K562 (cell line): Measurements from ENCODE around the gene MDN1. TPM values are rescaled to one million over a fixed set of nuclear protein-coding genes. Genes with fewer than 3 reads are reported as not detected.

Experiments
- CHD2 ChIP-seq: IDR thresholded peaks from 2 replicates; pipeline ENCODE4 v1.6.1; 2011; ENCODE audit warnings: low read depth, low read length
- CREB1 ChIP-seq, 2 experiments: sonication (generic) in 1 of 2; formaldehyde crosslinking in 1 of 2; IDR thresholded peaks; 2 replicates each; pipeline versions ENCODE4 v1.6.1 to v1.8.0; 2012 to 2022; ENCODE audit warnings: inconsistent platforms in 1 of 2, mild to moderate bottlenecking in 1 of 2, missing genetic modification reagents in 1 of 2, moderate library complexity in 1 of 2
- CSDE1 ChIP-seq, 2 experiments: fragments of 450-650 bp; IDR thresholded peaks; 2 replicates each; pipeline ENCODE4 v1.6.1; 2016; ENCODE audit warnings: mild to moderate bottlenecking in 1 of 2
- DMBX1 ChIP-seq: fragments of 250-450 bp; sonication (Bioruptor Pico); IDR thresholded peaks from 2 replicates; pipeline ENCODE4 v1.8.0; 2022; ENCODE audit warnings: inconsistent platforms, mild to moderate bottlenecking, moderate library complexity, borderline replicate concordance
- DPF2 ChIP-seq: fragments of 450-650 bp; IDR thresholded peaks from 2 replicates; pipeline ENCODE4 v1.6.1; 2016
- E2F3 ChIP-seq: fragments of 250-450 bp; sonication (Bioruptor Pico); IDR thresholded peaks from 2 replicates; pipeline ENCODE4 v1.4.0; 2020; ENCODE audit warnings: mild to moderate bottlenecking
- ETV1 ChIP-seq: fragments of 450-650 bp; conservative IDR thresholded peaks from 2 replicates; pipeline ENCODE4 v1.6.1; 2016; ENCODE audit warnings: missing genetic modification characterization, control low read depth, low read depth, missing compliant biosample characterization
- FOXA1 ChIP-seq: fragments of 450-650 bp; IDR thresholded peaks from 2 replicates; pipeline ENCODE4 v1.6.1; 2016; ENCODE audit warnings: mild to moderate bottlenecking, borderline replicate concordance
- FOXM1 ChIP-seq, 2 experiments: fragments of 450-650 bp in 1 of 2; sonication (generic) in 1 of 2; formaldehyde crosslinking in 1 of 2; IDR thresholded peaks; 2 replicates each; pipeline versions ENCODE4 v1.6.1 to v1.9.0; 2017 to 2022; ENCODE audit warnings: low read depth in 2 of 2, mild to moderate bottlenecking in 2 of 2, missing genetic modification reagents in 1 of 2, moderate library complexity in 1 of 2
- HIVEP1 ChIP-seq: fragments of 250-450 bp; sonication (Bioruptor Pico); IDR thresholded peaks from 2 replicates; pipeline ENCODE4 v1.4.0; 2020; ENCODE audit warnings: mild to moderate bottlenecking
- JUND ChIP-seq, 2 experiments: IDR thresholded peaks; 2 replicates in 1 of 2; 3 replicates in 1 of 2; pipeline ENCODE4 v1.6.1; 2011; ENCODE audit warnings: borderline replicate concordance in 2 of 2, low read depth in 2 of 2, low read length in 2 of 2, improper control_type of control experiment in 1 of 2, missing biosample characterization in 1 of 2, missing genetic modification characterization in 1 of 2, missing genetic modification reagents in 1 of 2
- KAT7 ChIP-seq: sonication (generic); formaldehyde crosslinking; IDR thresholded peaks from 2 replicates; pipeline ENCODE4 v1.8.0; 2022; ENCODE audit warnings: missing genetic modification reagents, mild to moderate bottlenecking, borderline replicate concordance
- MIER1 ChIP-seq: fragments of 450-650 bp; IDR thresholded peaks from 2 replicates; pipeline ENCODE4 v1.6.1; 2016; ENCODE audit warnings: antibody characterized with exemption, mild to moderate bottlenecking, low read depth
- NR2F6 ChIP-seq: fragments of 450-650 bp; formaldehyde crosslinking; IDR thresholded peaks from 2 replicates; pipeline ENCODE4 v1.4.0; 2020; ENCODE audit warnings: mild to moderate bottlenecking
- POLR2H ChIP-seq: IDR thresholded peaks from 2 replicates; pipeline ENCODE4 v1.6.1; 2016; ENCODE audit warnings: missing genetic modification characterization, low read depth, mild to moderate bottlenecking, control low read depth, missing compliant biosample characterization, moderate library complexity
- PRDM10 ChIP-seq: fragments of 450-650 bp; IDR thresholded peaks from 2 replicates; pipeline ENCODE4 v1.6.1; 2018; ENCODE audit not compliant: partially characterized antibody
- SP2 ChIP-seq: IDR thresholded peaks from 2 replicates; pipeline ENCODE4 v1.6.1; 2011; ENCODE audit warnings: mild to moderate bottlenecking, low read depth, low read length, moderate library complexity; ENCODE audit not compliant: poor library complexity, severe bottlenecking; ENCODE audit errors: extremely low read depth
- TEAD4 ChIP-seq, 2 experiments: sonication (generic) in 1 of 2; formaldehyde crosslinking in 1 of 2; IDR thresholded peaks; 2 replicates each; pipeline versions ENCODE4 v1.6.1 to v1.8.0; 2012 to 2022; ENCODE audit warnings: borderline replicate concordance in 1 of 2, inconsistent platforms in 1 of 2, low read length in 1 of 2, mild to moderate bottlenecking in 1 of 2, missing genetic modification reagents in 1 of 2
- ZNF174 ChIP-seq: fragments of 250-450 bp; sonication (Bioruptor Pico); IDR thresholded peaks from 2 replicates; pipeline ENCODE4 v1.4.0; 2020; ENCODE audit warnings: mild to moderate bottlenecking
- ZNF263 ChIP-seq: sonication (generic); formaldehyde crosslinking; IDR thresholded peaks from 2 replicates; pipeline ENCODE4 v1.8.0; 2022; ENCODE audit warnings: mild to moderate bottlenecking, missing genetic modification reagents, borderline replicate concordance
- ZNF398 ChIP-seq: fragments of 250-450 bp; sonication (Bioruptor Pico); IDR thresholded peaks from 2 replicates; pipeline ENCODE4 v1.8.0; 2021; ENCODE audit warnings: moderate library complexity, mild to moderate bottlenecking, inconsistent platforms
- ZNF586 ChIP-seq: fragments of 450-650 bp; formaldehyde crosslinking; conservative IDR thresholded peaks from 2 replicates; pipeline ENCODE4 v1.4.0; 2020; ENCODE audit warnings: mild to moderate bottlenecking, moderate library complexity
- polyA plus RNA-seq, 8 experiments: library from polyadenylated mRNA; depleted of rRNA in 4 of 8; stranded (reverse) in 5 of 8; unstranded in 3 of 8; fragments of >200 nt; fragmentation: Nextera tagmentation in 2 of 8; fragmentation: Illumina TruSeq in 1 of 8; extraction: Ambion mirVana in 2 of 8; extraction: Trizol in 1 of 8; gene quantifications; 2 replicates each; pipeline versions ENCODE4 v1.2.1 to v1.2.3, GENCODE V29; 2011 to 2014; ENCODE audit warnings: inconsistent platforms in 1 of 8, missing spikeins in 1 of 8
- total RNA-seq, 7 experiments: library from RNA; depleted of rRNA in 6 of 7; stranded (reverse); fragments of >200 nt in 6 of 7; fragmentation: Illumina TruSeq in 2 of 7; extraction: Trizol in 2 of 7; gene quantifications; 2 replicates each; pipeline versions ENCODE4 v1.2.1 to v1.2.3, GENCODE V29; 2011 to 2021; ENCODE audit warnings: low replicate concordance in 1 of 7

MDN1 gene
- total and polyA plus RNA-seq, 9 of the 15 experiments (the other 6 are each of a cell fraction or from before 2014, with no cell fraction given): 25.6 to 93.6 (median 43.0) TPM

GRCh38 chr6:89829472-89830169 lies 10.0 kb upstream of the MDN1 start, which contains the start of gene CASP8AP2 (continued):
- TF ChIP-seq PRDM10 (no peak), FOXM1 (IDR thresholded peaks at IDR 0.05; ENCODE audit: low read depth) (no peak), FOXM1 (CRISPR knock-in tag; IDR thresholded peaks at IDR 0.05; ENCODE audit: low read depth) (no peak), DPF2 (no peak), TEAD4 (IDR thresholded peaks at IDR 0.05; ENCODE audit: low read length) (0 out of 2 replicates have a peak, but pooled peaks have one; percentile 6), TEAD4 (CRISPR knock-in tag; IDR thresholded peaks at IDR 0.05; ENCODE audit: borderline replicate concordance) (no peak), NR2F6 (CRISPR knock-in tag) (no peak), FOXA1 (no peak), HIVEP1 (CRISPR knock-in tag) (0 out of 2 replicates have a peak, but pooled peaks have one; percentile 53), KAT7 (CRISPR knock-in tag) (0 out of 2 replicates have a peak, but pooled peaks have one; percentile 16), ZNF263 (CRISPR knock-in tag) (no peak), ZNF398 (no peak), MIER1 (no peak), SP2 (peak; percentile 64), ZNF586 (CRISPR knock-in tag) (no peak), CREB1 (IDR thresholded peaks at IDR 0.05) (peak; percentile 44), CREB1 (CRISPR knock-in tag; IDR thresholded peaks at IDR 0.05) (peak; percentile 59; the same call in 1 of the 2 replicates), E2F3 (CRISPR knock-in tag) (peak; percentile 95), ETV1 (no peak), ZNF174 (CRISPR knock-in tag) (no peak), DMBX1 (CRISPR knock-in tag) (no peak), POLR2H (tag) (peak; percentile 62; the same call in 1 of the 2 replicates), CHD2 (peak; percentile 45; the same call in 1 of the 2 replicates), JUND (IDR thresholded peaks at IDR 0.05; ENCODE audit: borderline replicate concordance, low read depth, low read length) (peak; percentile 30; the same call in 1 of the 2 replicates), JUND (tag; IDR thresholded peaks at IDR 0.05; ENCODE audit: borderline replicate concordance, low read depth, low read length) (no peak), CSDE1 (IDR thresholded peaks at IDR 0.05) (no peak)
